ENCODE data around the gene PDZD4. TPM values are rescaled to one million over a fixed set of nuclear protein-coding genes. Genes with fewer than 3 reads are reported as not detected.

Gene PDZD4, protein sequence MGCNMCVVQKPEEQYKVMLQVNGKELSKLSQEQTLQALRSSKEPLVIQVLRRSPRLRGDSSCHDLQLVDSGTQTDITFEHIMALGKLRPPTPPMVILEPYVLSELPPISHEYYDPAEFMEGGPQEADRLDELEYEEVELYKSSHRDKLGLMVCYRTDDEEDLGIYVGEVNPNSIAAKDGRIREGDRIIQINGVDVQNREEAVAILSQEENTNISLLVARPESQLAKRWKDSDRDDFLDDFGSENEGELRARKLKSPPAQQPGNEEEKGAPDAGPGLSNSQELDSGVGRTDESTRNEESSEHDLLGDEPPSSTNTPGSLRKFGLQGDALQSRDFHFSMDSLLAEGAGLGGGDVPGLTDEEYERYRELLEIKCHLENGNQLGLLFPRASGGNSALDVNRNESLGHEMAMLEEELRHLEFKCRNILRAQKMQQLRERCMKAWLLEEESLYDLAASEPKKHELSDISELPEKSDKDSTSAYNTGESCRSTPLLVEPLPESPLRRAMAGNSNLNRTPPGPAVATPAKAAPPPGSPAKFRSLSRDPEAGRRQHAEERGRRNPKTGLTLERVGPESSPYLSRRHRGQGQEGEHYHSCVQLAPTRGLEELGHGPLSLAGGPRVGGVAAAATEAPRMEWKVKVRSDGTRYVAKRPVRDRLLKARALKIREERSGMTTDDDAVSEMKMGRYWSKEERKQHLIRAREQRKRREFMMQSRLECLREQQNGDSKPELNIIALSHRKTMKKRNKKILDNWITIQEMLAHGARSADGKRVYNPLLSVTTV
- 1 to 10 TPM in 1 of 2 donors, under 1 TPM in 1; 0.82 to 5.0 TPM for total RNA-seq

- H3K27me3 Mint-ChIP-seq (ENCODE audit: low read depth), result peaks cover 35% of the 10 kb centered on the region
- no peaks in the 10 kb centered on the region for H3K4me1 Mint-ChIP-seq (ENCODE audit: low read depth)
- H3K27ac Mint-ChIP-seq, result no peak within 1 kb of the TSS
- ATAC-seq (replicated peaks in 1 of 2) (peak; percentile 67 to 69), DNase-seq (peak in 1 of 2 donors; percentile 22)
- peak within 1 kb of the TSS; percentile 53 to 69 for H3K4me3 Mint-ChIP-seq
- H3K9me3 Mint-ChIP-seq, result no peaks in the 10 kb centered on the region
- no peaks in the 10 kb centered on the region for H3K36me3 Mint-ChIP-seq (ENCODE audit: insufficient read depth in 2 of 2)
These were observed at the start of gene PDZD4 for GRCh38 chrX:153829799-153830639. TSS of gene PDZD4 (minus strand) at chrX:153830544. CDS start at chrX:153830298, 246 bp downstream.

- no peak for ATAC-seq (replicated peaks in 1 of 2)
- peak overlapping the region in 1 of 2 donors; percentile 49 for H3K4me3 Mint-ChIP-seq
These were observed 49.5 kb upstream of the PDZD4 start for GRCh38 chrX:153879741-153880439.

DNA sequence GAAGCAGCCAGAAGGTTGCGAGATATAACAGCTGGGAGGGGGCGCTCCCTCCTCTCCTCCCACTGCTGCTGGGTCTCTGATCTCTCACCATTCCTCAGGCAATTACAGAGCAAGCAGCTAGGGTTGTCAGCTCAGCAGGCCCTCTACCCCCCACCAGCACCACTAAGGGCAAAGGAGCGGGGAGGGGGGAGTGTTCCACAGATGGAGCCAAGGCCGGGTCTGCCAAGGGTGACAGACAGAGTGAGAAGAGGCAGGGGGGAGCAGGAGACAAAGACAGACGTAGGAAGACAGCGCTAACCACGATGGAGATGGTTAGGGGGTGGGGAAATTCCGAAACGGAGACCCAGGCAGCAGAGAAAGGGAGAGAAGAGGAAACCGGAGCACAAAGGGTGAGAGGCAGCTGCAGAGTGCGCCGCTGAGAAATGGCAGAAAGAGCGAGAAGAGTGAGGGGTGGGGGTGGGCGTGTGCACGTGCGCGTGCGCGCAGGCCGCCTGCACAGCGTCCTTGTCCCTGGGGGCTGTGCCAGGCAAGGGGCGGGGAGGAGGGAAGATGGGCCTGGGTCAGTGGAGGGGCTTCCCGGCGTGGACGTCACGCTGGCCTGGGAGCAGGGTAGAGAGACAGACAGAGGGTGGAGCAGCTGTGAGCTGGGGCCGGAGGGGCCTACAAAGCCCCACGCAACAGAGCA, 48.8 kb upstream of the PDZD4 start:
- DNase-seq, result no peak
- H3K4me3 Mint-ChIP-seq, result peak overlapping the region; percentile 49 to 64

More at GRCh38 chrX:153879741-153880439, 49.5 kb upstream of the PDZD4 start:
- peaks cover 24% of the 10 kb centered on the region for H3K4me1 Mint-ChIP-seq (ENCODE audit: low read depth)
- peaks cover 50% of the 10 kb centered on the region for H3K27me3 Mint-ChIP-seq (ENCODE audit: low read depth)
- no peaks in the 10 kb centered on the region for H3K36me3 Mint-ChIP-seq (ENCODE audit: insufficient read depth in 2 of 2)
- DNase-seq, result no peak
- no peak overlapping the region for H3K27ac Mint-ChIP-seq
- H3K9me3 Mint-ChIP-seq, result peaks cover 0 to 2% of the 10 kb centered on the region in 2 donors

DNA sequence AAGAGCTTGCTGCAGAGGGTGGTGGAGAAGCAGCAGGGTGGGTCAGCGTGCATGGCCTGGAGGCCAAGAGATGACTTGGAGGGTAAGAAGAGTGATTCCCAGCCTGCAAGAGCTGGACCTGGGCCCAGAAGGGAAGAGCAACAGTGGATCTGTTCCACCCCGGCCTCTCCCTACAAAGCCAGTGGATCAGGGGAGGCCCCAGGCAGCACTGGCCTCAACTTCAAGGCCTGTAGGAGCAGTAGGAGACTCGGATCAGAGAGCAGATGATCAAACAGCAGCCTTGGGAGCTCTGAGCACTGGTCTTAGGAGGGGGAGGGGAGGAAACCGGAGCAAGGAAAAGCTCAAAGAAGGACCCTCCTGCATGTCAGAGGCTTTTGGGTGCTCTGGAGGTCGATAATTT, 48.0 kb upstream of the PDZD4 start:
- H3K36me3 Mint-ChIP-seq (ENCODE audit: insufficient read depth in 2 of 2), result no peaks in the 10 kb centered on the region
- peaks cover 55% of the 10 kb centered on the region for H3K27me3 Mint-ChIP-seq (ENCODE audit: low read depth)
- ATAC-seq (replicated peaks in 1 of 2), result no peak
- H3K4me1 Mint-ChIP-seq (ENCODE audit: low read depth), result peaks cover 19% of the 10 kb centered on the region
- H3K4me3 Mint-ChIP-seq, result no peak overlapping the region
- no peak overlapping the region for H3K27ac Mint-ChIP-seq
- peaks cover 0 to 2% of the 10 kb centered on the region in 2 donors for H3K9me3 Mint-ChIP-seq
- DNase-seq, result no peak

More for the DNA sequence above, 48.8 kb upstream of the PDZD4 start:
- no peak overlapping the region for H3K27ac Mint-ChIP-seq
- peaks cover 19% of the 10 kb centered on the region for H3K4me1 Mint-ChIP-seq (ENCODE audit: low read depth)
- H3K9me3 Mint-ChIP-seq, result peaks cover 0 to 2% of the 10 kb centered on the region in 2 donors
- no peaks in the 10 kb centered on the region for H3K36me3 Mint-ChIP-seq (ENCODE audit: insufficient read depth in 2 of 2)
- peaks cover 50% of the 10 kb centered on the region for H3K27me3 Mint-ChIP-seq (ENCODE audit: low read depth)
- ATAC-seq (replicated peaks in 1 of 2), result peak; percentile 43 to 45

DNA sequence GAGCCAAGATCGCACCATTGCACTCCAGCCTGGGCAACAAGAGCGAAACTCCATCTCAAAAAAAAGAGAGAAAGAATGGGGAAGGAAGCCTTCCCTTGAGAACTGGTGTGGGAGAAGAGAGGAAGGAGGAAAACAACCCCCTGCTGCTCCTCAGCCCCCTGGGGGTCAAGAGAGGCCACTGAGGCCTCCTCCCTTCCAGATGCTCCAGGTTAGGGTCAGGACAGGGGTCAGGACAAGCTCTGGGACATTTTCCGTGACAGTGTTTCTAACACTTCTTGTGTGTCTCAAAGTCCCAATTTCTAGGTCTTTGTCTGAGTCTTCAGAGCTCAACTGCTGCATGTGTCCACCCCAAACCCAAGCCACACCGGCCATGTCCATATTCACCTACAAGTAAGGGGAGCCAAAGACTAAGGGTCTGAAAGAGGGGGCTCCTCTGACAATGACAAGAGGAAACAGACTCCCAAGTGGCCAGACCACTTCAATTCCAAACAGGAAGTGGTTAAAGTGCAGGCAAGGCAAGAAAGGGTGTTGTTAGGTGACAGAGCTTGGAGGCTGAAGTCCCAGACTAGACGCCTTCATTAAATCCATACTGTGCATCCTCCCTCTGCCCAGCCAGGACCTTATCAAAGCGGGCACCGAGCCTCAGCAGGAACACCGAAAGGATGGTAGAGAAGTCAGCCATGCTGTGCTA, 47.4 kb upstream of the PDZD4 start:
- ATAC-seq (replicated peaks in 1 of 2) (no peak), DNase-seq (no peak)
- Mint-ChIP-seq H3K4me1 (ENCODE audit: low read depth) (peaks cover 19% of the 10 kb centered on the region), H3K27me3 (ENCODE audit: low read depth) (peaks cover 59% of the 10 kb centered on the region), H3K27ac (no peak overlapping the region), H3K4me3 (no peak overlapping the region), H3K9me3 (peaks cover 0 to 2% of the 10 kb centered on the region in 2 donors), H3K36me3 (ENCODE audit: insufficient read depth in 2 of 2) (no peaks in the 10 kb centered on the region)

- H3K4me1 Mint-ChIP-seq (ENCODE audit: low read depth), result peaks cover 19% of the 10 kb centered on the region
- DNase-seq (no peak), ATAC-seq (replicated peaks in 1 of 2) (no peak)
- H3K27me3 Mint-ChIP-seq (ENCODE audit: low read depth), result peaks cover 63% of the 10 kb centered on the region
- no peak overlapping the region for H3K27ac Mint-ChIP-seq
- H3K9me3 Mint-ChIP-seq, result peaks cover 0 to 2% of the 10 kb centered on the region in 2 donors
- H3K36me3 Mint-ChIP-seq (ENCODE audit: insufficient read depth in 2 of 2), result no peaks in the 10 kb centered on the region
- no peak overlapping the region for H3K4me3 Mint-ChIP-seq
These were observed 45.8 kb upstream of the PDZD4 start for GRCh38 chrX:153876112-153876491.

- ATAC-seq (replicated peaks in 1 of 2) (peak; percentile 71 to 76), DNase-seq (peak; percentile 70 to 76)
- Mint-ChIP-seq H3K36me3 (ENCODE audit: insufficient read depth in 2 of 2) (no peaks in the 10 kb centered on the region), H3K4me3 (no peak overlapping the region), H3K4me1 (ENCODE audit: low read depth) (peaks cover 19% of the 10 kb centered on the region), H3K27me3 (ENCODE audit: low read depth) (peaks cover 63% of the 10 kb centered on the region), H3K9me3 (peaks cover 0 to 2% of the 10 kb centered on the region in 2 donors), H3K27ac (no peak overlapping the region)
These were observed 45.2 kb upstream of the PDZD4 start for GRCh38 chrX:153875391-153876111.

DNA sequence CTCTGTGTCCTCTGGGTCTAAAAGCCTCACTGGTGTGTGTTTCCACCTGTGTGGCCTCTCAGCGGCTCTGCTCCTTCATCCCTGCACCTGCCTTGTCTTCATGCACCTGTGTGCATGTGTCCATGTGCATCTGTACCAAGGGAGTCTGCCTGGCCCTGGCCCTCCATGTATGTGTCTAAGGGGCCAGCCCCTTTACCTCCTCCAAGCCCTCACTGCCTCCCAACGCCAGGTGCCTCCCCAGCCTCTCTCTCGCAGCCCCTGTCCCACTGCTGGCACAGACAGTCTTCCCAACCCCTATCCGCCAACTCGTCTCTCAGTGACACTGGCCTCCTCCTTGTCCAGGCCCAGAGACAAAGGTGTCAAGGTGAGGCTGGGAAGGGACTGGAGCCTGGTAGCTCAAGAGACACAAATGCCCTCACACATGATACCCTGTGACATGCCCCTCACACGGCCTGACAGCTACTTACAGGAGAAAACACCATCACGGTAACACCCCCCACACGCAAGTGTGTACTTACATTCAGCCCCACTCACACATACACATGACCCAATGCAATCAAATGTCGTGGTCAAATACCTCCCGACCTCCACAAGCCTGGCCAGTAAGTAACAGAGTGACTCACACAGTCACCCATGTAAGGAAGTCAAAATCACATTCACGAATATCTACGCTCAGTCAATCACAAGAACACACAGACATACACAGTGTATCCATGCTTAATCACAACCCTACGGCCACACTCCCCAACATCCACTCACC, 44.2 kb upstream of the PDZD4 start:
- Mint-ChIP-seq H3K4me1 (ENCODE audit: low read depth) (peaks cover 19% of the 10 kb centered on the region), H3K27ac (no peak overlapping the region), H3K4me3 (no peak overlapping the region), H3K9me3 (peaks cover 0 to 2% of the 10 kb centered on the region in 2 donors), H3K36me3 (ENCODE audit: insufficient read depth in 2 of 2) (no peaks in the 10 kb centered on the region), H3K27me3 (ENCODE audit: low read depth) (peaks cover 57% of the 10 kb centered on the region)
- DNase-seq (no peak), ATAC-seq (replicated peaks in 1 of 2) (no peak)

DNA sequence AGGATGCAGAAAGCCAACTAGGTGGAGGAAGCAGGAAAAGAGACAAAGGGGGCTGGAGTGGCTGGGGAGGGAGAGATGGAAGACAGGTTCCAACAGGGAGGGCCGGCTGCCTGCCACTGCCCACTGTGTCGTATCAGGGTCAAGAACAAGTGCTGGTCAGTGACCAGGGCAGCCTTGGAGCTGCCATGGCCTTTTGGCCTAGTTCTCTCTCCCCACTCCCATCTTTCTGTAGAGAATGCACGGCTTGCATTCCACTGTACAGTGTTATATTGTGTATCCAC, 43.7 kb upstream of the PDZD4 start:
- Mint-ChIP-seq H3K27me3 (ENCODE audit: low read depth) (peaks cover 51% of the 10 kb centered on the region), H3K36me3 (ENCODE audit: insufficient read depth in 2 of 2) (no peaks in the 10 kb centered on the region), H3K4me3 (no peak overlapping the region), H3K9me3 (peaks cover 0 to 2% of the 10 kb centered on the region in 2 donors), H3K27ac (no peak overlapping the region), H3K4me1 (ENCODE audit: low read depth) (peaks cover 15% of the 10 kb centered on the region)
- no peak for ATAC-seq (replicated peaks in 1 of 2)
- no peak for DNase-seq

DNA sequence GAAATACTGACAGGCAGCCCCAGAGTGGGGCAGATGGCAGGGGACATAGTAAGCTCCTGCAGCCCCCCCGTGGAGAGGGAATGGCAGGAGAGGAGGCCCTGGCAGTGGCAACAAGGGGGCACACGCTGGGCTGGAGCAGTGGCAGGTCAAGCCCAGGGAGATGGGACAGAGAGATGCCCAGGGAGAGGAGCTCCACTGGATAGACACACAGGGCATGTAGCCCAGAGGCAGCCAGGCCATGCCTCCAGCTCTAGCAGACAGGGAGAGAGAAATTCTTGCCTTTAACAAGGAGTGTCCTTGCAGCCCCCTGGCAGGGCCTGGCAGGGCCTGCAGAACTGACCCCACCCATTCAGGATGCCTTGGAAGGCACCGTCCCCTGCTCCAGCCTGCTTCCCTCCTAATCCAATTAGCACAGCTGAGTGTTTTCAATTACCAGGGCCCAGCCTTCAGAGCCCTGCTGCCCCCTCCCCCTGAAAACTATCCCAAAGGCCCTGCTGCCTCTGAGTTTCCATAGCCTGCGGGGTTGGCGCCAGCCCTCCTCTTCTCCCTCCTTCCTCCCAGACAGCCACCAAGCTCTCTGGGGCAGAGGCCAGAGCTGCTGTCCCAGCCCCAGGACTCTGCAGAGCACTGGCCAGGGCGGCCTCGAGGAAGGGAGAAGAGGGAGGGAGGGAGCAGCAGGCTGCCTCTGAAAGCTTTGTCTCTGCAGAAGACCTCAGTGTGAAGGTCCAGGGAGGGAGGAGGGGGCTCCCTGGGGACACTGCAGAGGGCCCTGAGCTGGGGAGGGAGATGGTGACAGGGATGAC, 43.1 kb upstream of the PDZD4 start:
- Mint-ChIP-seq H3K4me3 (no peak overlapping the region), H3K4me1 (ENCODE audit: low read depth) (peaks cover 10% of the 10 kb centered on the region), H3K27ac (no peak overlapping the region), H3K9me3 (peaks cover 0 to 2% of the 10 kb centered on the region in 2 donors), H3K27me3 (ENCODE audit: low read depth) (peaks cover 46% of the 10 kb centered on the region), H3K36me3 (ENCODE audit: insufficient read depth in 2 of 2) (no peaks in the 10 kb centered on the region)
- DNase-seq (no peak), ATAC-seq (replicated peaks in 1 of 2) (no peak)

Measured in activated T-cell treated with anti-CD3 and anti-CD28 coated beads, Interleukin-2, amount 50 U/mL, for 72 hours (primary cell).